ENCODE measurements around the gene RDH11.

- TF ChIP-seq REST (IDR thresholded peaks at IDR 0.05; ENCODE audit: insufficient replicate concordance, low read depth), result no peak
- TF ChIP-seq CTCF (IDR thresholded peaks at IDR 0.05; ENCODE audit: insufficient read depth, low read length), result no peak
- no peak for TF ChIP-seq POLR2AphosphoS5 (IDR thresholded peaks at IDR 0.05; ENCODE audit: low read depth)
- TF ChIP-seq SPI1 (IDR thresholded peaks at IDR 0.05; ENCODE audit: borderline replicate concordance, low read depth), result no peak
- TF ChIP-seq GABPA (IDR thresholded peaks at IDR 0.05; ENCODE audit: low read depth), result no peak
Measured at GRCh38 chr14:67644428-67644827, 51.1 kb downstream of the RDH11 start.
